RWPE1 (cell line): ENCODE results near the gene ADAP1.

Experiments
- CTCF ChIA-PET: fragments of 350-600 bp; sonication (Branson Sonifier 250); formaldehyde crosslinking; extraction: SDS; loops from one replicate; lab custom pipeline; 2021; lab: Yijun Ruan, JAX
- POLR2A ChIA-PET: fragments of 400-600 bp; formaldehyde crosslinking; extraction: SDS; loops from one replicate; lab custom pipeline; 2020; ENCODE audit warnings: antibody characterized with exemption; ENCODE audit not compliant: low non-redundant PET; lab: Yijun Ruan, JAX
- DNase-seq: peaks from one replicate; pipeline ENCODE4 v3.0.0; 2012; ENCODE audit warnings: low spot score
- H3K27ac ChIP-seq: fragments of 450-650 bp; 2 replicates; pipeline ENCODE4 v1.5.1; 2017
- CTCF ChIP-seq: fragments of 450-650 bp; conservative IDR thresholded peaks from 2 replicates; pipeline ENCODE4 v1.5.1; 2017; ENCODE audit warnings: low read depth, mild to moderate bottlenecking

The ADAP1 gene

GRCh38 chr7:918118-918425 is 36.4 kb downstream of the ADAP1 start:
- no peak for TF ChIP-seq CTCF
- DNase-seq, result no peak
- H3K27ac ChIP-seq, result no peak overlapping the region
- CTCF ChIA-PET, result interaction anchor here (0.8 kb wide), 1 partner anchor 9 kb away, joined by 3 read pairs; no protein-coding TSS in a partner anchor
- POLR2A ChIA-PET, result no interaction called here

- DNase-seq, result no peak
- ChIA-PET POLR2A (no interaction called here), CTCF (interaction anchor here (0.8 kb wide), 1 partner anchor 9 kb away, joined by 3 read pairs; no protein-coding TSS in a partner anchor)
- no peak overlapping the region for H3K27ac ChIP-seq
- TF ChIP-seq CTCF, result no peak
Measured at GRCh38 chr7:917255-918117, 37.0 kb downstream of the ADAP1 start.

- DNase-seq, result no peak
- CTCF ChIA-PET, result interaction anchor here (0.8 kb wide), 1 partner anchor 36 kb away, joined by 3 read pairs; no protein-coding TSS in a partner anchor
- TF ChIP-seq CTCF, result no peak
- POLR2A ChIA-PET, result no interaction called here
- peak overlapping the region; percentile 3; the same call in 1 of the 2 replicates for H3K27ac ChIP-seq
Measured at GRCh38 chr7:916291-916941, 38.1 kb downstream of the ADAP1 start.

GRCh38 chr7:915291-916218 is 38.9 kb downstream of the ADAP1 start:
- POLR2A ChIA-PET, result no interaction called here
- DNase-seq, result no peak
- no peak for TF ChIP-seq CTCF
- CTCF ChIA-PET, result interaction anchor here (0.8 kb wide), 1 partner anchor 37 kb away, joined by 3 read pairs; no protein-coding TSS in a partner anchor
- peak overlapping the region; percentile 3; the same call in 1 of the 2 replicates for H3K27ac ChIP-seq

GRCh38 chr7:914521-915194 is 39.8 kb downstream of the ADAP1 start:
- POLR2A ChIA-PET, result no interaction called here
- CTCF ChIA-PET, result interaction anchor here (0.9 to 1.4 kb wide), 3 partner anchors 39 to 151 kb away, joined by 3 to 4 read pairs (median 4); partner anchors contain the start of gene ADAP1
- no peak for DNase-seq
- H3K27ac ChIP-seq, result peak overlapping the region; percentile 36
- no peak for TF ChIP-seq CTCF
